Retinal pigment epithelial cell (primary cell): Measurements from ENCODE around the gene COPS3.
A peak's percentile ranks its signal among the peaks of the same experiment; 100 is the strongest.

Source experiments
- DNase-seq: peaks from one replicate; pipeline ENCODE4 v3.0.0-alpha.2; 2010; ENCODE audit warnings: low read depth
- H3K4me3 ChIP-seq: 2 replicates; pipeline ENCODE4 v1.5.1; 2011; ENCODE audit warnings: mild to moderate bottlenecking, low read length, control low read depth, moderate library complexity
- CTCF ChIP-seq: conservative IDR thresholded peaks from 2 replicates; pipeline ENCODE4 v1.5.1; 2011; ENCODE audit warnings: low read depth, low read length, control low read depth, inconsistent platforms

Gene COPS3

GRCh38 chr17:17280613-17281549 lies at the start of gene COPS3:
Gene COPS3 (minus strand): TSS chr17:17281246. CDS start chr17:17281186, 60 bp downstream.
- H3K4me3 ChIP-seq = peak within 1 kb of the TSS; percentile 75
- DNase-seq = peak; percentile 92
- TF ChIP-seq CTCF = no peak

GRCh38 chr17:17328251-17328650 lies 47.2 kb upstream of the COPS3 start:
- H3K4me3 ChIP-seq = no peak overlapping the region
- no peak for TF ChIP-seq CTCF
- no peak for DNase-seq

GRCh38 chr17:17326275-17326875 lies 45.3 kb upstream of the COPS3 start:
- TF ChIP-seq CTCF = no peak
- no peak for DNase-seq
- no peak overlapping the region for H3K4me3 ChIP-seq

- TF ChIP-seq CTCF = no peak
- H3K4me3 ChIP-seq = no peak overlapping the region
- DNase-seq = no peak
Measured at GRCh38 chr17:17325816-17326215, 44.8 kb upstream of the COPS3 start.

GRCh38 chr17:17325228-17325627 lies 44.2 kb upstream of the COPS3 start:
- DNase-seq = no peak
- no peak for TF ChIP-seq CTCF
- H3K4me3 ChIP-seq = no peak overlapping the region

GRCh38 chr17:17324616-17325015 lies 43.6 kb upstream of the COPS3 start:
- H3K4me3 ChIP-seq = no peak overlapping the region
- TF ChIP-seq CTCF = no peak
- DNase-seq = no peak
